Activated CD8-positive, alpha-beta memory T cell treated with anti-CD3 and anti-CD28 coated beads, Interleukin-2, amount 10 ng/mL, durations not matched to agents 7 days and 5 days (primary cell): ENCODE results near the gene TNFRSF8. TPM values are rescaled to one million over a fixed set of nuclear protein-coding genes. Genes with fewer than 3 reads are reported as not detected.
A peak's percentile ranks its signal among the peaks of the same experiment; 100 is the strongest.

Experiments
- ATAC-seq: fragments of 150-1000 bp; cut with Tn5 transposase; one replicate; pipeline ENCODE4 v1.10.0; 2021; ENCODE audit warnings: moderate library complexity
- CTCF ChIA-PET: fragments of 350-600 bp; sonication (Branson Sonifier 250); formaldehyde crosslinking; loops from one replicate; lab custom pipeline; 2021; ENCODE audit warnings: antibody characterized with exemption; lab: Charles Lee
- DNase-seq: peaks from one replicate; pipeline ENCODE4 v3.0.0-alpha.2; 2020
- H3K27ac Mint-ChIP-seq: one replicate; pipeline ENCODE4 v1.8.0; 2021; ENCODE audit warnings: mild to moderate bottlenecking, mixed read lengths
- H3K27me3 Mint-ChIP-seq: one replicate; pipeline ENCODE4 v1.8.0; 2021; ENCODE audit warnings: mixed read lengths
- H3K36me3 Mint-ChIP-seq: one replicate; pipeline ENCODE4 v1.8.0; 2021; ENCODE audit warnings: mild to moderate bottlenecking, mixed read lengths
- H3K4me1 Mint-ChIP-seq: one replicate; pipeline ENCODE4 v1.8.0; 2021; ENCODE audit warnings: mixed read lengths
- H3K4me3 Mint-ChIP-seq: one replicate; pipeline ENCODE4 v1.8.0; 2021; ENCODE audit warnings: mild to moderate bottlenecking, moderate library complexity, mixed read lengths
- H3K9me3 Mint-ChIP-seq: one replicate; pipeline ENCODE4 v1.8.0; 2022; ENCODE audit warnings: low read depth, mixed read lengths
- total RNA-seq, 2 experiments: library from RNA; stranded (reverse); gene quantifications; one replicate each; pipeline ENCODE4 v1.2.3, GENCODE V29; 2021

The TNFRSF8 gene
- total RNA-seq, 2 experiments from 2014 or later: 3.8 to 14.8 TPM

DNA sequence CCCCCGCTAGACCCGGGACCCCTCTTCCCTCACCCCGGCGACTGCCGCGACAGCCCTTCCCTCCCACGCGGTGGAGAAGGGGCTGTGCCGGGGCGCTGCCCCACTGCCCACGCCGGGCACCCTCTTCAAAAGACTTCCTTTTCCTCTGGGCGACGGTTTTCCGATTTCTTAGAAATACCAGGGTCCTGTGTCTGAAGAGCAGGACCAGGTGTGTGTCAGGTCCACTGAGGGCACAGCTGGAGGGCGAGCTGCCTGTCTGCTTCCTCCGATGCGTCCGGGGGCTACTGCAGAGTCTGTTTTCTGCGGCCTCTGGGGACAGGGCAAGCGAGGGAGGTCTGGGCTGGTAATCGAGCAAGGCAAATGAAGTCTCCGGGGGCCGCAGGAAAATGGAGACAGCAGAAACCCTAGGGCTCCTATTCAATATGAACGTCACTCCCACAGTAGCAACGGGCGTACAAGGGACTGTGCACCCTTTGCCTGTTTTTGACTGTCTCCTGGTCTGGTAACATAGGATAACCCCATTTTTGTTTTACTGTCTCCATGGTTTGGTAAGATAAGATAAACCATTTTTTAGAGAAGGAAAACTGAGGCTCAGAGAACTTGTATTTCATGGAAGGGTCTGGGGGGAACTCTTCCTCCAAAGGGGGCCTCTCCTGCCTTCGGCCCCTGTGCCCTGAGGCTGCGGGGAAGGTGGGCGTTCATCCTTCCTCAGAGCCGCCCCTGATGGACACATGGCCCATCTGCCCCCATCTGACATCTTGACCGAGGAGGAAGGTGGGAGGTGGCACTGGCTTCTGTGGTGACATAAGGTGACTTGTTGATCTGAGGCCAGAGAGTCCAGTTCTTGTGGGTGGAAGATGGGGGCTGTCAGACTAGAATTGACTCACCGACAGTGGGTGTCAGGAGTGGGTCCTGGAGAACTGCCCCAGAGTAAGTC, 104.7 kb downstream of the TNFRSF8 start:
- peak overlapping the region; percentile 94 for H3K27ac Mint-ChIP-seq
- DNase-seq: no peak

DNA sequence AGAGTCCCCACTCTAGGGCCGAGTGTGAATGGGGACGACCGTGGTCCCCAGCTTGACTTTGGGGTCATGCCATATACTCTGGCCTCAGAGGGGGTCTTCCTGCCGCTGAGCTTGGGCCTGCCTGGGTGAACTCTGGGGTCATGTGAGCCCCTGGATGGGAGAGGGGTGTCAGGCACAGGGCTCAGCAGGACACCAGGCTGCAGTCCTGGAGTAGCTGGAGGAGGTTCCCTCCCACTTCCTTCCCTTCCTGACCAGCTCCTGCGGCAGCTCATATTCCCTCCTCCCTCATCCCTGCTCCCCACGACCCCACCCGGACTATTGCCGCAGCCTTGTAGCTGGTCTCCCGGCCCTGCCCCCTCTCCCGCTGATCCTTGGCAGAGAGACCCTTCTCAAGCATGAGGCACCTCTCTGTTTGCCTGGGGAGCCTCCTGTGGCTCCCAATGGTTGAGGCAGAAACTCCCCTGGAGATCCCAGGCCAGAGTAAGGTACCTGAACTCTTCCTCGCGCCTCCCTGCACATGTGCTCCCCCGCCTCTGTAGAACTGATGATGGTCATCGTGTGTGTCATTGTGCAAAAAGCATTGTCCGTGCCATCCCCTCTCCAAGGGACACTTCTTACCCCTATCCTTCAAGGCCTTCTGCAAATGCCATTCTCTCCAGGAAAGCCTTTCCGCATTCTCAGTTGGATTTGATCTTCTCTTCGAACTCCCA, 105.5 kb downstream of the TNFRSF8 start:
- no peaks in the 10 kb centered on the region for H3K27me3 Mint-ChIP-seq
- H3K4me1 Mint-ChIP-seq: peaks cover 75% of the 10 kb centered on the region
- peak overlapping the region; percentile 94 for H3K27ac Mint-ChIP-seq
- H3K4me3 Mint-ChIP-seq: peak overlapping the region; percentile 100
- no peaks in the 10 kb centered on the region for H3K9me3 Mint-ChIP-seq
- CTCF ChIA-PET: interaction anchor here (1.1 to 6.8 kb wide), 5 partner anchors 9 to 44 kb away, joined by 3 to 33 read pairs (median 13); no protein-coding TSS in a partner anchor
- DNase-seq: no peak
- ATAC-seq: no peak
- H3K36me3 Mint-ChIP-seq: peaks cover 47% of the 10 kb centered on the region

More for the DNA sequence above, 104.7 kb downstream of the TNFRSF8 start:
- peak overlapping the region; percentile 100 for H3K4me3 Mint-ChIP-seq
- H3K27me3 Mint-ChIP-seq: no peaks in the 10 kb centered on the region
- no peak for ATAC-seq
- H3K9me3 Mint-ChIP-seq: no peaks in the 10 kb centered on the region
- CTCF ChIA-PET: interaction anchor here (2.4 to 6.8 kb wide), 4 partner anchors 10 to 43 kb away, joined by 13 to 33 read pairs (median 14); no protein-coding TSS in a partner anchor
- peaks cover 75% of the 10 kb centered on the region for H3K4me1 Mint-ChIP-seq
- H3K36me3 Mint-ChIP-seq: peaks cover 44% of the 10 kb centered on the region

DNA sequence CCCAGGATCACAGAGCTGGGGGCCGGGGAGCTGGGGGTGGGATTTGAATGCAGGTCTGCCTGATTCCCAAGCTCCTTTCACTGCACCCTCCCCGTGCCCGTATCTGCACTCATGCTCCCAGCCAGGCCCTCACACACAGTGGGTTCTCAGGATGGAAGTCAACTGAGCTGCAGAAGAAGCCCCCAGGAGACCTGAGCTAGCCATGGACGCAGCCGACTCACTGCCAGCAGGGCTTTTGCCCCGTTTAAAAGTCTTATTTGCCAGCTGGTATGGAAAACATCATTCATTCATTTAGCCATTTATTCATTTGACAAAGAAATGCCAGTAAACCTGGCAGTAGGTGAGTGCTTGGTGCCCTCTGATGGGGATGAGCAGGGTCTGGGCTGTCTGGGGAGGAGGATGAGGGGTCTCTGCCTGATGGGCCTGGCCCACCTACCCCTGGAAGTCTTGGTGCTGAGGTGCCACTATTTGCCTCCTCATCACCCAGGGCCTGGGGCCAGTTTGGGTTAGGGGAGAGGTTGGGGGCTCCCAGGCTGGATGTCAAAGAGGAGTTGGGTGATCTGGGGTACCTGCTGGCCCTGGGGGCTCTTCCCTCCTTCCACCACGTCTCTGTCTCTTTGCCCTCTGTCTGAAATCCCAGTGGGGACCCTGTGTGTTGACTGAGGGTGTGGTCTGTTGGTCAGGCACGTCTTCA, 106.5 kb downstream of the TNFRSF8 start:
- DNase-seq: no peak
- Mint-ChIP-seq H3K27me3 (no peaks in the 10 kb centered on the region), H3K36me3 (peaks cover 50% of the 10 kb centered on the region), H3K9me3 (no peaks in the 10 kb centered on the region), H3K27ac (peak overlapping the region; percentile 94), H3K4me1 (peaks cover 78% of the 10 kb centered on the region), H3K4me3 (peak overlapping the region; percentile 100)
- CTCF ChIA-PET: interaction anchor here (1.1 to 6.8 kb wide), 5 partner anchors 8 to 45 kb away, joined by 3 to 33 read pairs (median 13); no protein-coding TSS in a partner anchor
- no peak for ATAC-seq

DNA sequence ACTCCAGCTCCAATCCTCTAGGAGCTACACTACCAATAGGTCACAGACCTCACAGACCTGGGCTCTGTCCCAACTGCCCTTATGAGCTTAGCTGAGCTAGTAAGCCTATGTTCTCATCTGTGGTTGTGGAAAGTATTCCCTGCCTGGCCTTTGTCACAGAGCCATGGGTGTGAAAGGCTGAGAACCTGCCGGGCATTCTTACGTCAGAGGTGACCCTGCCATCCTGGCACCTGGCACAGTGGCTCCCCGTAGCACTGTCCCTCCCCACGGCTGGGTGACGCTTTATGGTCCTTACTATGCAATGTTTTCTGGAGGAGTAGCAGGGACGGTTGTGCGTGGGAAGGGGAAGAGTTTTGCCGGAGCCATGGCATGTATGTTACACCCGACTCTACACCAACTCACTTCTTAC, 107.2 kb downstream of the TNFRSF8 start:
- Mint-ChIP-seq H3K36me3 (peaks cover 53% of the 10 kb centered on the region), H3K9me3 (no peaks in the 10 kb centered on the region), H3K4me1 (peaks cover 80% of the 10 kb centered on the region), H3K4me3 (peak overlapping the region; percentile 100), H3K27ac (peak overlapping the region; percentile 63), H3K27me3 (no peaks in the 10 kb centered on the region)
- DNase-seq (no peak), ATAC-seq (no peak)
- CTCF ChIA-PET: interaction anchor here (3.2 to 6.8 kb wide), 2 partner anchors 21 to 45 kb away, joined by 14 to 33 read pairs; no protein-coding TSS in a partner anchor

GRCh38 chr1:12171206-12172041, 108.3 kb downstream of the TNFRSF8 start:
- no peaks in the 10 kb centered on the region for H3K27me3 Mint-ChIP-seq
- H3K27ac Mint-ChIP-seq: peak overlapping the region; percentile 99
- H3K4me3 Mint-ChIP-seq: peak overlapping the region; percentile 62
- H3K9me3 Mint-ChIP-seq: no peaks in the 10 kb centered on the region
- CTCF ChIA-PET: interaction anchor here (1.0 to 6.8 kb wide), 4 partner anchors 9 to 47 kb away, joined by 3 to 33 read pairs (median 8); no protein-coding TSS in a partner anchor
- peaks cover 64% of the 10 kb centered on the region for H3K36me3 Mint-ChIP-seq
- ATAC-seq: no peak
- DNase-seq: peak; percentile 61
- peaks cover 84% of the 10 kb centered on the region for H3K4me1 Mint-ChIP-seq

DNA sequence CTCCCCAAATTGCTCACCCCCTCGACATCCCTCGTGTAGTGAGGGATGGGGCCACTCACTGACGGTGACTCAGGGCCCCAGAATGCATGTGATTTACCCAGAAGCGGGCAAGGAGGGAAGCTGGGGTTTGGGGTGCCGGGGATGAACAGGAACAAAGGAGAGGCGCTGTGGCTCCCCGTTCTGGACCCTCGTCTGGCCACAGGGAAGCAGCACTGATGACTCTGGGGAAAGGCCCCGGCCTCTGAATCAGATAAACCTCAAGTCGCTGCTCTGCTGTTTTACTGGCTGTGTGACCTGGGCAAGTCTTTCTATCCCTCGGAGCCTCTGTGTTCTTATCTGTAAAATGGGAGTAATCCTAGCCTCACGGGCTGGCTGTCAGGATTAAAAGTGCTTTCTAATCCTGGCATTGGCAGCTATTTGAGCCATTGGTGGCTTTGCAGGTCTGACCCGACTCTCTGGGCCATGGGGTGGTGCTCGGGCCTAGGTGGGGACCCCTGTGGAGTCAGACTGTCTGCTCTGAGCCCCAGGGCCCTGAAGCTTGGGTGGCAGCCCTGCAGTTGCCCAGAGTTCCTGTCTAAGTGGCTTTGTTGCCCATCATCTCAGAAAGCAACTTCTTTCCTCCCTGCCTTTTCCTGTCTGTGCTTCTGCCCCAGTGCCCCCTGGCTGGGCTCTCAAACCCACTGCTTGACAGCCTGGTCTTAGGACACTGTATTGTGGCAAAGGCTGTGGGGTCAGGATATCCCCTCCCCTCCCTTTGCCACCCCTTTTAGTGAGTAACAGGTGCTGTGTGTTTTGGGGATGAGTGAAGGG, 109.1 kb downstream of the TNFRSF8 start:
- Mint-ChIP-seq H3K9me3 (no peaks in the 10 kb centered on the region), H3K27ac (peak overlapping the region; percentile 99), H3K4me1 (peaks cover 90% of the 10 kb centered on the region), H3K4me3 (peak overlapping the region; percentile 62), H3K27me3 (no peaks in the 10 kb centered on the region), H3K36me3 (peaks cover 68% of the 10 kb centered on the region)
- ATAC-seq (no peak), DNase-seq (peak; percentile 62)
- CTCF ChIA-PET: interaction anchor here (1.0 to 6.8 kb wide), 4 partner anchors 10 to 48 kb away, joined by 3 to 33 read pairs (median 8); no protein-coding TSS in a partner anchor

DNA sequence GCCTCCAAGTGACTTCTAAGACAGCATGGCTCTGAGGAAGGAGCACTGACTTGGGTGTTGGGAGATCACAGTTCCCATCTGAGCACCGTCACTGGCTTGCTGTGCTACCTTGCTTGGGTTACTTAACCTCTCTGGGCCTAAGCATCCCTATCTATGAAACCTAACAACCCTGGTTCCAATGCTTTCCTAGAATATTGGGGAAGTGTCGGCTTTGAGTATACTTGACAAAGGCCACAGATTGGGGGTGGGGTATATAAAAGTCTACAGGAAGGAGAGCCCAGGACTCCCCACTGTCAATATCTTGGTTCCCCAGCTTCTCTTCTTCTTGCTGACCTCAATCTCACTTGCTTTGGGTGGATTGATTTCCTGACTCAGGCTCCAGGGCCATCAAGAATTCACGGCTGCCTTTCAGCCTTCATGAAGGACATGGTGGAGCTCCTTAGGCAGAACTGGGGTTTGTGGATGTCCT, 110.0 kb downstream of the TNFRSF8 start:
- peaks cover 69% of the 10 kb centered on the region for H3K36me3 Mint-ChIP-seq
- ATAC-seq (no peak), DNase-seq (no peak)
- no peaks in the 10 kb centered on the region for H3K9me3 Mint-ChIP-seq
- peak overlapping the region; percentile 99 for H3K27ac Mint-ChIP-seq
- H3K27me3 Mint-ChIP-seq: no peaks in the 10 kb centered on the region
- peaks cover 92% of the 10 kb centered on the region for H3K4me1 Mint-ChIP-seq
- H3K4me3 Mint-ChIP-seq: peak overlapping the region; percentile 62
- CTCF ChIA-PET: interaction anchor here (1.0 to 8.2 kb wide), 5 partner anchors 8 to 54 kb away, joined by 3 to 104 read pairs (median 7); no protein-coding TSS in a partner anchor

DNA sequence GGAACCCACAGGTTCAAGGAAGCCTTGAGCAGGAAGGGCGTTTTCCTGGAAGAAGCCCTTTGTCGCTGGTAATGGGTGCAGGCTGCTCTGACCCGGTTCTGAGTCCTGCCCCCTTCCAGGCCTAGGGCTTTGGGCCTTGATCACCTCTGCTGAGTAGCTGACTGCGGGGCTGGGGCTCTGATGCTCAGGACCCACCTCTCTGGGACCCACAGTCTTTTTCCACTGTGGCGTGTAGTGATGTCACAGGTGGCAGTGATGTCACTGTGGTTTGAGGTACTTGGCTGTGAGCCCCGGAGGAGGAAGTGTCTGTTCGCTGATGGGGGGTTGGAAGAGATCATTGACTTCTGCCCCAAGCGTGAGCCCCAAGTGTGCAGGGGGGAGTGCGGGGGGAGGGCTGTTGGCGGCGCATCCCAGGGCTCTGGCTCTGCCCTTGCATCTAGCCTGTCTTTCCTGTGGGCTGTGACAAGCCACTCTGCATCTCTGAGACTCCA, 110.6 kb downstream of the TNFRSF8 start:
- ATAC-seq (peak; percentile 73), DNase-seq (peak; percentile 98)
- H3K4me1 Mint-ChIP-seq: peaks cover 94% of the 10 kb centered on the region
- H3K4me3 Mint-ChIP-seq: peak overlapping the region; percentile 62
- no peaks in the 10 kb centered on the region for H3K9me3 Mint-ChIP-seq
- H3K27me3 Mint-ChIP-seq: no peaks in the 10 kb centered on the region
- H3K36me3 Mint-ChIP-seq: peaks cover 70% of the 10 kb centered on the region
- CTCF ChIA-PET: interaction anchor here (0.6 to 8.2 kb wide), 6 partner anchors 8 to 55 kb away, joined by 3 to 104 read pairs (median 4); no protein-coding TSS in a partner anchor
- H3K27ac Mint-ChIP-seq: peak overlapping the region; percentile 99

- H3K4me1 Mint-ChIP-seq: peaks cover 93% of the 10 kb centered on the region
- no peak for ATAC-seq
- CTCF ChIA-PET: interaction anchor here (0.6 to 8.2 kb wide), 4 partner anchors 15 to 50 kb away, joined by 3 to 104 read pairs (median 4); no protein-coding TSS in a partner anchor
- no peaks in the 10 kb centered on the region for H3K9me3 Mint-ChIP-seq
- H3K27me3 Mint-ChIP-seq: no peaks in the 10 kb centered on the region
- H3K27ac Mint-ChIP-seq: peak overlapping the region; percentile 99
- peaks cover 63% of the 10 kb centered on the region for H3K36me3 Mint-ChIP-seq
- H3K4me3 Mint-ChIP-seq: peak overlapping the region; percentile 62
- no peak for DNase-seq
Measured at GRCh38 chr1:12174924-12175810, 112.1 kb downstream of the TNFRSF8 start.
